Type B pancreatic cell (in vitro differentiated cells): ENCODE measurements around the gene AGPAT3. TPM values are rescaled to one million over a fixed set of nuclear protein-coding genes. Genes with fewer than 3 reads are reported as not detected.

ENCODE experiments used
- DNase-seq: peaks from one replicate; pipeline ENCODE4 v3.0.0; 2021; ENCODE audit warnings: mixed read lengths; ENCODE audit not compliant: unreplicated experiment; ENCODE audit errors: extremely low spot score
- H3K27ac Mint-ChIP-seq: 2 replicates; pipeline ENCODE4 v1.8.0; 2021; ENCODE audit warnings: mild to moderate bottlenecking, mixed read lengths
- H3K27me3 Mint-ChIP-seq: 2 replicates; pipeline ENCODE4 v1.8.0; 2021; ENCODE audit warnings: mixed read lengths
- H3K36me3 Mint-ChIP-seq: 2 replicates; pipeline ENCODE4 v1.8.0; 2021; ENCODE audit warnings: mixed read lengths
- H3K4me1 Mint-ChIP-seq: one replicate; pipeline ENCODE4 v1.8.0; 2021; ENCODE audit warnings: mixed read lengths; ENCODE audit not compliant: unreplicated experiment
- H3K4me3 Mint-ChIP-seq: 2 replicates; pipeline ENCODE4 v1.8.0; 2021; ENCODE audit warnings: mild to moderate bottlenecking, mixed read lengths
- H3K9me3 Mint-ChIP-seq: 2 replicates; pipeline ENCODE4 v1.8.0; 2021; ENCODE audit warnings: mixed read lengths
- long read RNA-seq: library from polyadenylated mRNA; unstranded; transcript quantifications from one replicate; pipeline ENCODE4 v2.0.0, GENCODE V29; 2020
- total RNA-seq: library from RNA; stranded (reverse); gene quantifications from 2 replicates; pipeline ENCODE4 v1.2.1, GENCODE V29; 2021; ENCODE audit warnings: low replicate concordance
- TF ChIP-seq, protein P1 (sequence below): fragments of 200-600 bp; sonication (generic); conservative IDR thresholded peaks from 2 replicates; pipeline ENCODE4 v1.5.0; 2021; ENCODE audit warnings: antibody characterized with exemption, mild to moderate bottlenecking

Gene AGPAT3, protein sequence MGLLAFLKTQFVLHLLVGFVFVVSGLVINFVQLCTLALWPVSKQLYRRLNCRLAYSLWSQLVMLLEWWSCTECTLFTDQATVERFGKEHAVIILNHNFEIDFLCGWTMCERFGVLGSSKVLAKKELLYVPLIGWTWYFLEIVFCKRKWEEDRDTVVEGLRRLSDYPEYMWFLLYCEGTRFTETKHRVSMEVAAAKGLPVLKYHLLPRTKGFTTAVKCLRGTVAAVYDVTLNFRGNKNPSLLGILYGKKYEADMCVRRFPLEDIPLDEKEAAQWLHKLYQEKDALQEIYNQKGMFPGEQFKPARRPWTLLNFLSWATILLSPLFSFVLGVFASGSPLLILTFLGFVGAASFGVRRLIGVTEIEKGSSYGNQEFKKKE
- total RNA-seq = 57.6 and 59.2 TPM in 2 replicates
- long read RNA-seq, partial matches to known transcripts = 2 of 23 reads
- long read RNA-seq, other reads (novel, unspliced or antisense) = 21 of 23 reads

DNA sequence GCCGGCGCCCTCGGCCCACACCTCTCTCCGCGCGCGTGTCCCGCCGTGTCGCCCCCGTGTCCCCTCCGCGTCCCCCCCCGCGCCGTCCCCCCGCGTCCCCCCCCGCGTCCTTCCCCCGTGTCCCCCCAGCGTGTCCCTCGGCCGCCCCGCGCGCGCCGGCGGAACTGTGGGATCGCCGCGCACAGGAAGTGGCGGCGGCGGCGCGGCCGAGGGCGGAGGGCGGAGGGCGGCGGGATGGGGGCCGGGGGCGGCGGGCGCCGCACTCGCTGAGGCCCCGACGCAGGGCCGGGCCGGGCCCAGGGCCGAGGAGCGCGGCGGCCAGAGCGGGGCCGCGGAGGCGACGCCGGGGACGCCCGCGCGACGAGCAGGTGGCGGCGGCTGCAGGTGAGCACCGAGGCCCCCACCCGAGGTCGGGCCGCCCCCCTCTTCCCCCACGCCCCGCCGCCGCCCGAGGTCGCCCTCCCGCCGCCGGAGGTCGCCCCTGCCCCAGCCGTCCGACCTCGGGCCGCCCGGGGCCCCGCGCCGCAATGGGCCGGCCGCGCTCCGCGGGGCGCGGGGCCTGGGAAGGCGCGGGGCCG is at the start of gene AGPAT3:
Gene AGPAT3, plus strand, starts transcription at position 262 of the 578 bp plus-strand sequence. CDS start 94,459 bp downstream, outside the sequence.
- H3K27me3 Mint-ChIP-seq = peaks cover 2% of the 10 kb centered on the region
- H3K4me1 Mint-ChIP-seq = peaks cover 33% of the 10 kb centered on the region
- H3K36me3 Mint-ChIP-seq = peaks cover 9% of the 10 kb centered on the region
- H3K4me3 Mint-ChIP-seq = peak within 1 kb of the TSS; percentile 89
- no peak for DNase-seq
- H3K9me3 Mint-ChIP-seq = no peaks in the 10 kb centered on the region
- H3K27ac Mint-ChIP-seq = peak within 1 kb of the TSS; percentile 92
- TF ChIP-seq, protein P1, sequence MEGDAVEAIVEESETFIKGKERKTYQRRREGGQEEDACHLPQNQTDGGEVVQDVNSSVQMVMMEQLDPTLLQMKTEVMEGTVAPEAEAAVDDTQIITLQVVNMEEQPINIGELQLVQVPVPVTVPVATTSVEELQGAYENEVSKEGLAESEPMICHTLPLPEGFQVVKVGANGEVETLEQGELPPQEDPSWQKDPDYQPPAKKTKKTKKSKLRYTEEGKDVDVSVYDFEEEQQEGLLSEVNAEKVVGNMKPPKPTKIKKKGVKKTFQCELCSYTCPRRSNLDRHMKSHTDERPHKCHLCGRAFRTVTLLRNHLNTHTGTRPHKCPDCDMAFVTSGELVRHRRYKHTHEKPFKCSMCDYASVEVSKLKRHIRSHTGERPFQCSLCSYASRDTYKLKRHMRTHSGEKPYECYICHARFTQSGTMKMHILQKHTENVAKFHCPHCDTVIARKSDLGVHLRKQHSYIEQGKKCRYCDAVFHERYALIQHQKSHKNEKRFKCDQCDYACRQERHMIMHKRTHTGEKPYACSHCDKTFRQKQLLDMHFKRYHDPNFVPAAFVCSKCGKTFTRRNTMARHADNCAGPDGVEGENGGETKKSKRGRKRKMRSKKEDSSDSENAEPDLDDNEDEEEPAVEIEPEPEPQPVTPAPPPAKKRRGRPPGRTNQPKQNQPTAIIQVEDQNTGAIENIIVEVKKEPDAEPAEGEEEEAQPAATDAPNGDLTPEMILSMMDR = no peak

DNA sequence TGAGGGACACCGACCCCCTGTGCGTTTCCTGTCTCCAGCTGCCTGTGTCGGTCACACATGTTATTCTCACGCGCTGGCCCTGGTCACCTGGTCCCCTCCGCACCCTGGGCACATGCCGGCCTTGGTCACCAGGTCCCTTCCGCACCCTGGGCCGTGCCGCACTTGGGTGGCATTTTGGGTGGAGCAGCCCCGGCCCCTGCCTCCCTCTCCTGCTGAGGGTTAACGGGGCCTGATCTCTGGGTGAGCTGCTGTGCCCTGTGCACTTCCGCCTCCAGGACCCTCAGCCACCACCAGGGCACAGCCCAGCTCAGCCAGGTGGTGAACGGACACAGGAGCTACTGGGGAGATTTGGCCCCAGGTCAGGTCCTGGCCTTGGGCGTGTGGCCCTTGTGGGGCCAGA is 49.0 kb upstream of the AGPAT3 start:
- Mint-ChIP-seq H3K27me3 (no peaks in the 10 kb centered on the region), H3K9me3 (peaks cover 5% of the 10 kb centered on the region), H3K4me1 (peaks cover 8% of the 10 kb centered on the region), H3K27ac (no peak overlapping the region), H3K36me3 (no peaks in the 10 kb centered on the region), H3K4me3 (no peak overlapping the region)
- TF ChIP-seq, protein P1 = no peak
- no peak for DNase-seq

DNA sequence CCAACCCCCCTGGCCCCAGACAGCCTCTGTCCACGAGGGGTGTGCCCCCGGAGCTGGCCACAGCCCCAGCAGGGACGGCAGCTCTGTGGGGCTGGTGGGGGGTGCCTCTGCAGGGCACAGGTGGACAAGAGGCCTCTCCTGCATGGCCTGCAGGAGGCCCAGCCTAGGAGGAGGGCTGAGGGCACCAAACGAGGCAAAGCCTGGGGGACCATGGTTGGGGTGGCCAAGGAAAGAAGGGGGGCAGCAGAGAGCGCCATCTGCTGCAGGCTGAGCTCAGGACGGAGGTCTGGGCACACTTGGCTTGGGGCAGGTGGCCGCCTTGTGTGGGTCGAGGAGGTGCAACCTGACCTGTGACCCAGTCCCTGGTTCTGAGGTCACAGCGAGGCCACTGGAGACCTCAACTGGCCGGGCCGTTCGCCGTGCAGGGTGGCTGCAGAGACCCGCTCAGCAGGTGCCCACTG is 48.4 kb upstream of the AGPAT3 start:
- no peak for DNase-seq
- TF ChIP-seq, protein P1 = no peak
- Mint-ChIP-seq H3K4me3 (no peak overlapping the region), H3K9me3 (peaks cover 5% of the 10 kb centered on the region), H3K27ac (no peak overlapping the region), H3K36me3 (no peaks in the 10 kb centered on the region), H3K4me1 (peaks cover 8% of the 10 kb centered on the region), H3K27me3 (no peaks in the 10 kb centered on the region)

DNA sequence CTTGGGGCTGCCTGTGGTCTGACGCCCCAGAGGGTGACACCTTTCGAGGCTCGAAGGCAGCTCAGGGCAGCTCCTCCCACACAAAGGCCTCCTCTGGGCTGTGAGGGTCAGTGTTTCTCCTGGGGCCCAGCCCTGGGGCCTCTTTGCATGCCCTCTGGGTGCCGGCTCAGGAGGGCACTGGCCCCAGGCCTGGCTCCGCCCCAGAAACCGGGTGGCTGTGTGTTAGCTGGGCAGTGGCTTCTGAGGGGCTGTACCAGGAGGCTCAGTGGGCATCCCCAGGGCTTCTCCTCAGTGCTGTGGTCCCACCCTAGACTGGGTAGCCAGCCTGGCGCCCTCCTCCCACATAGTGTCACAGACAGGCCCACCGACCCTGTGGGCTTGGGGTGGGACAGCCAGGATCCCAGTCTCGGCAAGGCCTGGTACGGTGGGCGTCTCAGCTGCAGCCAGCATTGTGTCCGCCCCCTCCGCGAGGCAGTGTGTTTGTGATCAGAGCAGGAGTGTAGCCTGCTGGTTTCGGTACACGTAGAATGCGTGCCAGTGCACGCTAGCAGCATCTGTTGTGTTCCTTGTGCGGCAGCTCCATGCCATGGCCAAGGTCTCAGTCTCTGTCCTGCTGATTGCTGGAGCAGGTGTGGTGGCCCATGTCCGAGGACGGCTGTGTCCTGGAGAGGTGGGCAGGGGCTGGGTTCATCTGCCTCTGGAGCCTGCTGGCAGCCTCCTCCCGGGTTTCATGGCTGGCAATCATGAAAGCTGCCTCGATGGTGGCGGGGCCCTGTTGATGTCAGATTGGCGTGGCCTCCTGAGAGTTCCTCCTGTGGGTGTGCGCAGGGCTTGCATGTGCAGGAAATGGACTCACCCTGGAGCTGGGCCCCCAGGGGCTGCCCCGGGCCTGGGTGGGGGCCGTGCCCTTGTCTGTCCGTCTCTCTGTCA is 47.6 kb upstream of the AGPAT3 start:
- peaks cover 8% of the 10 kb centered on the region for H3K4me1 Mint-ChIP-seq
- peaks cover 5% of the 10 kb centered on the region for H3K9me3 Mint-ChIP-seq
- H3K36me3 Mint-ChIP-seq = no peaks in the 10 kb centered on the region
- H3K27ac Mint-ChIP-seq = no peak overlapping the region
- no peak overlapping the region for H3K4me3 Mint-ChIP-seq
- TF ChIP-seq, protein P1 = no peak
- DNase-seq = no peak
- no peaks in the 10 kb centered on the region for H3K27me3 Mint-ChIP-seq

DNA sequence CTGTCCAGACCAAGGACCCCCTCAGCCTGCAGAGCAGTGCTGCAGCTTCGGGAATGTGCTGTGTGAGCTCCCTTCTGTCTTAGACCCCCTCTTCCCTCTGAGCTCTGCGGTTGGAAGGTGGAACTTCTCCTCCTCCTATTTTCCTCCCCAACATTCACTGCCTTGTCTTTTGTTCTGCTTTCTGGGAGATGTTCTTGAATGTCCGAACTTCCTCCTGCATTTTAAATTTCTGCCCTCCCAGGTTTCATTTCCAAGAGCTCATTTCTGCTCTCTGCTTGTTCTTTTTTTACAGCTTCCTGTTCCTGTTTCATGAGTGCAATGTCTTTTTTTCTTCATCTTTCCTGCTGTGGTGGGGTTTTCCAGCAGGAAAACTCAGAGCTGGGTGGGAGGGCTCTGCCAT is 46.3 kb upstream of the AGPAT3 start:
- H3K27ac Mint-ChIP-seq = no peak overlapping the region
- DNase-seq = no peak

More for the DNA sequence above, 46.3 kb upstream of the AGPAT3 start:
- Mint-ChIP-seq H3K4me3 (no peak overlapping the region), H3K9me3 (peaks cover 5% of the 10 kb centered on the region), H3K36me3 (no peaks in the 10 kb centered on the region), H3K4me1 (peaks cover 5% of the 10 kb centered on the region), H3K27me3 (no peaks in the 10 kb centered on the region)
- TF ChIP-seq, protein P1 = no peak
